ENCODE measurements around the gene PDZD2.

Gene PDZD2

DNA sequence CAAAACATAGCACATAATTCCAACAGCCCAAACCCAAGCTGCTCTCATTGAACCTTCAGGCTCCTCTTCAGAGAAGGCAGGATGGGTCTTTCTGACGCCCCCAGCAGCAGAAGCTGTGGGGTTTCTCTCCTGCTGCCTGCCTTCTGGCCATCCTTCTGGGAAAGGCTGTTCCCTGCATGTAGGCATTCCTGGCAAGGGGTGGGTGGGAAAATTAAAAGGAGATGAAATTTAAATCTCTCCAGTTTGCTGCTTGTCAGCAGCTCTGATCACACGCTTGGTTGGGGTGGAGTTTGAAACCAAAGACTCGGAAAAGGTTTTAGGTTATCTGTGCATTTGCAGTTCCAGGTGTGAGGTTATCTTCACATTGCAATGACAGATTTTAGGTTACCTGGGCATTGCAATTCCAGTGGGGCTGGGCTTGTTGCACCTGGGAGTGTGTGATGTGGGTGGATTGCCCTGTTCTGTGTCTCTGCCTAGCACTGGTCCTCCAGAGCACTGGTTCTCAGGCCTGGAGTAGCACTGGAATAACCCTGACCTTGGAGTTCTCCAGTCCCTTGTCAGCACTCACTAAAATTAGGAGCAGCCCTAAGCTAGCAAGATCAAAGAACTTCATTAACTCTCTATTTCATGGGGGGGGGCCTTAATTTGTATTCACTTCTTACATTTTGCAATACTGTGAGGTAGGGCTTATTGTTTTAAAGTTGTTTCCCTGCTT, 109.7 kb downstream of the PDZD2 start:
- no peak for DNase-seq (ENCODE audit: low read depth in 1 of 2, low spot score in 1 of 2)
- no peak overlapping the region for H3K27ac ChIP-seq (replicated peaks)
- H3K4me3 ChIP-seq (replicated peaks; ENCODE audit: insufficient read depth, low read length) = no peak overlapping the region
- TF ChIP-seq, protein P1, sequence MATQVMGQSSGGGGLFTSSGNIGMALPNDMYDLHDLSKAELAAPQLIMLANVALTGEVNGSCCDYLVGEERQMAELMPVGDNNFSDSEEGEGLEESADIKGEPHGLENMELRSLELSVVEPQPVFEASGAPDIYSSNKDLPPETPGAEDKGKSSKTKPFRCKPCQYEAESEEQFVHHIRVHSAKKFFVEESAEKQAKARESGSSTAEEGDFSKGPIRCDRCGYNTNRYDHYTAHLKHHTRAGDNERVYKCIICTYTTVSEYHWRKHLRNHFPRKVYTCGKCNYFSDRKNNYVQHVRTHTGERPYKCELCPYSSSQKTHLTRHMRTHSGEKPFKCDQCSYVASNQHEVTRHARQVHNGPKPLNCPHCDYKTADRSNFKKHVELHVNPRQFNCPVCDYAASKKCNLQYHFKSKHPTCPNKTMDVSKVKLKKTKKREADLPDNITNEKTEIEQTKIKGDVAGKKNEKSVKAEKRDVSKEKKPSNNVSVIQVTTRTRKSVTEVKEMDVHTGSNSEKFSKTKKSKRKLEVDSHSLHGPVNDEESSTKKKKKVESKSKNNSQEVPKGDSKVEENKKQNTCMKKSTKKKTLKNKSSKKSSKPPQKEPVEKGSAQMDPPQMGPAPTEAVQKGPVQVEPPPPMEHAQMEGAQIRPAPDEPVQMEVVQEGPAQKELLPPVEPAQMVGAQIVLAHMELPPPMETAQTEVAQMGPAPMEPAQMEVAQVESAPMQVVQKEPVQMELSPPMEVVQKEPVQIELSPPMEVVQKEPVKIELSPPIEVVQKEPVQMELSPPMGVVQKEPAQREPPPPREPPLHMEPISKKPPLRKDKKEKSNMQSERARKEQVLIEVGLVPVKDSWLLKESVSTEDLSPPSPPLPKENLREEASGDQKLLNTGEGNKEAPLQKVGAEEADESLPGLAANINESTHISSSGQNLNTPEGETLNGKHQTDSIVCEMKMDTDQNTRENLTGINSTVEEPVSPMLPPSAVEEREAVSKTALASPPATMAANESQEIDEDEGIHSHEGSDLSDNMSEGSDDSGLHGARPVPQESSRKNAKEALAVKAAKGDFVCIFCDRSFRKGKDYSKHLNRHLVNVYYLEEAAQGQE (IDR thresholded peaks at IDR 0.05; ENCODE audit: insufficient replicate concordance, low read depth) = no peak
- TF ChIP-seq, protein P2, sequence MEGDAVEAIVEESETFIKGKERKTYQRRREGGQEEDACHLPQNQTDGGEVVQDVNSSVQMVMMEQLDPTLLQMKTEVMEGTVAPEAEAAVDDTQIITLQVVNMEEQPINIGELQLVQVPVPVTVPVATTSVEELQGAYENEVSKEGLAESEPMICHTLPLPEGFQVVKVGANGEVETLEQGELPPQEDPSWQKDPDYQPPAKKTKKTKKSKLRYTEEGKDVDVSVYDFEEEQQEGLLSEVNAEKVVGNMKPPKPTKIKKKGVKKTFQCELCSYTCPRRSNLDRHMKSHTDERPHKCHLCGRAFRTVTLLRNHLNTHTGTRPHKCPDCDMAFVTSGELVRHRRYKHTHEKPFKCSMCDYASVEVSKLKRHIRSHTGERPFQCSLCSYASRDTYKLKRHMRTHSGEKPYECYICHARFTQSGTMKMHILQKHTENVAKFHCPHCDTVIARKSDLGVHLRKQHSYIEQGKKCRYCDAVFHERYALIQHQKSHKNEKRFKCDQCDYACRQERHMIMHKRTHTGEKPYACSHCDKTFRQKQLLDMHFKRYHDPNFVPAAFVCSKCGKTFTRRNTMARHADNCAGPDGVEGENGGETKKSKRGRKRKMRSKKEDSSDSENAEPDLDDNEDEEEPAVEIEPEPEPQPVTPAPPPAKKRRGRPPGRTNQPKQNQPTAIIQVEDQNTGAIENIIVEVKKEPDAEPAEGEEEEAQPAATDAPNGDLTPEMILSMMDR (IDR thresholded peaks at IDR 0.05; ENCODE audit: insufficient read depth, low read length) = no peak
- TF ChIP-seq POLR2AphosphoS5 (IDR thresholded peaks at IDR 0.05; ENCODE audit: low read depth) = no peak
- H3K27me3 ChIP-seq (ENCODE audit: insufficient read depth, poor library complexity, severe bottlenecking) = no peaks in the 10 kb centered on the region

DNA sequence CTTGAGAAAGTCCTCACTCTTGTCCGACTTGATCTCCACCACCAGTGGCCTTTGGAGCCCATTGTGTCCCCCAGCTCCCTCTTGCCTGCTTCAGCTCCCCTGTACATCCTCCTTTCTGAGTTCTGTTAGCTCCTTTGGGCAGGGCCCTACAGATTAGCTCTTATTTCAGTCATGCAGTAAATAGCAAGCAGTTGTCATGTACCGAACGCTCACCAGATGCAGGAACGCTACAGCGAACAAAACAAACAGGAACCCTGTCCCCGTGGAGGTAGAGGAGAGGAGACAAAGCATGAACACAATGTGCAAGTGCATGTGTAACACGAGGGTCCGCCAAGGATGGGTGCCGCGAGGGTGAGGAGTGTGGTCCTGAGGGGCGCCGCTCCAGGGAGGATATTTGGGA, 111.3 kb downstream of the PDZD2 start:
- DNase-seq (ENCODE audit: low read depth in 1 of 2, low spot score in 1 of 2) = no peak
- H3K27ac ChIP-seq (replicated peaks) = no peak overlapping the region
- H3K4me3 ChIP-seq (replicated peaks; ENCODE audit: insufficient read depth, low read length) = no peak overlapping the region
- TF ChIP-seq, protein P1 (IDR thresholded peaks at IDR 0.05; ENCODE audit: insufficient replicate concordance, low read depth) = no peak
- peaks cover 3% of the 10 kb centered on the region for H3K27me3 ChIP-seq (ENCODE audit: insufficient read depth, poor library complexity, severe bottlenecking)

DNA sequence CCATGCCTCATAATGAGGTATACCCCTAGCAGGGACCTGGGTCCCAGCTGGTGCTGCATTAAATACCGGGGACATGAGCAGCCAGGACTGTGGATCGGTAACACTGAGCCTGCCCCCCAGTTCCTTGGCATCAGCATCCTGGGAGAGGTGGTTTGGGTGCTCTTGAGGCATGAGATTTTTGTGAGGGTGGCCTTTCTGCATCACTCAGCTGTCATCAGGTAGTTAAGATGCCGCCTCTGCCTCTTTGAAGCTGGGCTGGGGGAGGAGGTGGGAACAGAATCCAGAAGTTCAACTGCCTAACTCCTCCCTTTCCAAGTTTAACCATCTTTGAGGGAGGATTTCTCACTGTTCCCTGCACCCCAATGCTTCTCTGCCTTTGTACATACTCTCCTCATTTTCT, 112.7 kb downstream of the PDZD2 start:
- H3K27ac ChIP-seq (replicated peaks) = no peak overlapping the region
- no peak for TF ChIP-seq SPI1 (IDR thresholded peaks at IDR 0.05; ENCODE audit: borderline replicate concordance, low read depth)
- TF ChIP-seq, protein P1 (IDR thresholded peaks at IDR 0.05; ENCODE audit: insufficient replicate concordance, low read depth) = no peak
- TF ChIP-seq, protein P2 (IDR thresholded peaks at IDR 0.05; ENCODE audit: insufficient read depth, low read length) = no peak
- no peak for TF ChIP-seq POLR2AphosphoS5 (IDR thresholded peaks at IDR 0.05; ENCODE audit: low read depth)
- TF ChIP-seq GABPA (IDR thresholded peaks at IDR 0.05; ENCODE audit: low read depth) = no peak
- H3K4me3 ChIP-seq (replicated peaks; ENCODE audit: insufficient read depth, low read length) = no peak overlapping the region
- DNase-seq (ENCODE audit: low read depth in 1 of 2, low spot score in 1 of 2) = no peak
- peaks cover 3% of the 10 kb centered on the region for H3K27me3 ChIP-seq (ENCODE audit: insufficient read depth, poor library complexity, severe bottlenecking)

Measured in HL-60 (cell line).